Measurements from ENCODE around the gene PPARA. TPM values are rescaled to one million over a fixed set of nuclear protein-coding genes. Genes with fewer than 3 reads are reported as not detected.
A peak's percentile ranks its signal among the peaks of the same experiment; 100 is the strongest.
"Not testable (repeated sequence)": the region's sequence is repeated elsewhere in the genome, so short reads cannot be mapped to it uniquely, and the experiment has no call there.

The PPARA gene
- total RNA-seq, 1 donor from 2014 or later, result 13.0 TPM

DNA sequence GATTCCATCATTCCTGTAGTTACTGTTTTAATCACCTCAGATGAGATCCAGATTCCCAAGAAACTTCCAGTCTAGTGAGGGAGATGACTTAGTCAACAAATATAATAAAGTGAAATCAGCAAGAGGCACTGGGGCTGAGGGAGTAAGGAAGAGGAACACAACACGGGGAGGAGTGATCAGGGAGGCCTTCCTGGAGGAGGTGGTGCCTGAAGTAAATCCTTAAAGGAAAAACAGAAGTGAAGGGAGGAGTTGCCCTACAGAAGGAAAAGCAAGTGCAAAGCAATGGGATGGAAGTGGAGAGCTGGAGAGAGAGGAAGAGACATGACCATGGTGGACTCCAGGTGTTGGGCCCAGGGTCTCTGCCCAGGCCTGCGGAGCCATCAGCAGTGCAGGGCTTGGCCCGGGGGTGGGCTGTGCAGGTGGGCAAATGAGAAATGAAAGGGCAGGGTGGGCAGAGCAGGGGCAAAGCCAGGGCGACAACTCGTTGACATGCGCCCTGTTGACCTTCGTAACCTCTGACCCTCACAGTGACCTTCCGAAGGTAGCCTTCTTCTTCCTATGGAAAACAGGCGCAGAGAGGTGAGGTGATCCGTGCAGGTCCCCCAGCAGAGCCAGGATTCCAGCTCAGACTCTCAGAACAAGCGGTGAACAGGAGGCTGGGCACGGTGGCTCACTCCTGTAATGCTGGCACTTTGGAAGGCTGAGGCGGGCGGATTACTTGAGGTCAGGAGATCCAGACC is 12.1 kb upstream of the PPARA start:
- TF ChIP-seq, protein P1, sequence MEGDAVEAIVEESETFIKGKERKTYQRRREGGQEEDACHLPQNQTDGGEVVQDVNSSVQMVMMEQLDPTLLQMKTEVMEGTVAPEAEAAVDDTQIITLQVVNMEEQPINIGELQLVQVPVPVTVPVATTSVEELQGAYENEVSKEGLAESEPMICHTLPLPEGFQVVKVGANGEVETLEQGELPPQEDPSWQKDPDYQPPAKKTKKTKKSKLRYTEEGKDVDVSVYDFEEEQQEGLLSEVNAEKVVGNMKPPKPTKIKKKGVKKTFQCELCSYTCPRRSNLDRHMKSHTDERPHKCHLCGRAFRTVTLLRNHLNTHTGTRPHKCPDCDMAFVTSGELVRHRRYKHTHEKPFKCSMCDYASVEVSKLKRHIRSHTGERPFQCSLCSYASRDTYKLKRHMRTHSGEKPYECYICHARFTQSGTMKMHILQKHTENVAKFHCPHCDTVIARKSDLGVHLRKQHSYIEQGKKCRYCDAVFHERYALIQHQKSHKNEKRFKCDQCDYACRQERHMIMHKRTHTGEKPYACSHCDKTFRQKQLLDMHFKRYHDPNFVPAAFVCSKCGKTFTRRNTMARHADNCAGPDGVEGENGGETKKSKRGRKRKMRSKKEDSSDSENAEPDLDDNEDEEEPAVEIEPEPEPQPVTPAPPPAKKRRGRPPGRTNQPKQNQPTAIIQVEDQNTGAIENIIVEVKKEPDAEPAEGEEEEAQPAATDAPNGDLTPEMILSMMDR (IDR thresholded peaks at IDR 0.05; ENCODE audit: unreplicated experiment), result no peak
- no peak overlapping the region for H3K4me3 Mint-ChIP-seq
- no peak for DNase-seq (ENCODE audit: low spot score in 2 of 2, unreplicated experiment in 2 of 2)
- H3K36me3 Mint-ChIP-seq, result no peaks in the 10 kb centered on the region
- H3K4me1 Mint-ChIP-seq, result peaks cover 7% of the 10 kb centered on the region
- no peaks in the 10 kb centered on the region for H3K27me3 Mint-ChIP-seq (ENCODE audit: low read depth)
- peak overlapping the region; percentile 20 for H3K27ac Mint-ChIP-seq
- no peaks in the 10 kb centered on the region for H3K9me3 Mint-ChIP-seq

DNA sequence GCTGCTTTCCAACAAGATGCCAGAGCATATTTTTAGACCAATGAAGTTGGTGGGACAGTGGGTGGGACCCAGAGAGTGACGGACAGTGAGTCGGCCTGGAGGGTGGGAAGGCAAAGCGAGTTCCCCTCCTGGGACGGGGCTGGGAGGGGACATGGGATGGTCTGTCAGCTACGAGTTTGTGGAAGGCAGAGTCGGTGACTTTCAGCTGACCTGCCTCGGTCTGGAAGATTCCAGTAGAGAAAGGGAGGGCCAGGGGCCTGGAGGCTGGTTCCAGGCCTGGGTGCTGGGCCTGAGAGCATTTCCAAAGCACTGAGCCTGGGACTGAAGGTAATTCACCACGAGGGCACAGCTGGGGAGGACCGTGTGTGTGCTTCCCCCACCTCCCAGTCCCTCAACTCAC is 10.9 kb upstream of the PPARA start:
- H3K9me3 Mint-ChIP-seq; H3K4me3 Mint-ChIP-seq; H3K27me3 Mint-ChIP-seq (ENCODE audit: low read depth); H3K36me3 Mint-ChIP-seq; DNase-seq (ENCODE audit: low spot score in 2 of 2, unreplicated experiment in 2 of 2); H3K4me1 Mint-ChIP-seq: not testable (repeated sequence)
- peak overlapping the region; percentile 67 for H3K27ac Mint-ChIP-seq

DNA sequence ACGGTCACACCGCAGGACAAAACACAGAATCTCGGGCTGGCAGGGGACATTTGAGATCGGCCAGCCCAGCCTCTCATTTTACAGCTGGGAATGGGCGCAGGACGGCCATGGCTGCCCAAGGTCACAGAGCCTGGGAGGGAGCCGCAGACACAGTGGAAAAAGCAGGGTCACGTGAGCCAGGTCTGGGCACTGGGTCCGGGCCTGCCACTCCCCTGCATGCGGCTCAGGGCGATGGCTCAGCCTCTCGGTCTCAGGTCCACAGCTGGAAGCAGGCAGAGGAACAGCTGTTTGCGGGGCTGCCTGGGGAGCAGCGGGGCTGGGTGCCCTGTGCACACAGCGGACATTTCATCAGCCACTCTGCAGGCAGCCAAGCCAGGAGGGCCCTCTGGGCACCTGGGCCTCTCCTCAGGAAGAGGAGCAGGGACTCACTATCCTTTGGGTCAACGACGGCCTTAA is 10.4 kb upstream of the PPARA start:
- TF ChIP-seq, protein P1 (IDR thresholded peaks at IDR 0.05; ENCODE audit: unreplicated experiment), result no peak
- H3K4me3 Mint-ChIP-seq, result no peak overlapping the region
- H3K4me1 Mint-ChIP-seq, result peaks cover 7% of the 10 kb centered on the region
- no peaks in the 10 kb centered on the region for H3K9me3 Mint-ChIP-seq
- H3K36me3 Mint-ChIP-seq, result no peaks in the 10 kb centered on the region
- H3K27me3 Mint-ChIP-seq (ENCODE audit: low read depth), result peaks cover under 1% of the 10 kb centered on the region
- peak overlapping the region; percentile 67 for H3K27ac Mint-ChIP-seq
- DNase-seq (ENCODE audit: low spot score in 2 of 2, unreplicated experiment in 2 of 2), result no peak

DNA sequence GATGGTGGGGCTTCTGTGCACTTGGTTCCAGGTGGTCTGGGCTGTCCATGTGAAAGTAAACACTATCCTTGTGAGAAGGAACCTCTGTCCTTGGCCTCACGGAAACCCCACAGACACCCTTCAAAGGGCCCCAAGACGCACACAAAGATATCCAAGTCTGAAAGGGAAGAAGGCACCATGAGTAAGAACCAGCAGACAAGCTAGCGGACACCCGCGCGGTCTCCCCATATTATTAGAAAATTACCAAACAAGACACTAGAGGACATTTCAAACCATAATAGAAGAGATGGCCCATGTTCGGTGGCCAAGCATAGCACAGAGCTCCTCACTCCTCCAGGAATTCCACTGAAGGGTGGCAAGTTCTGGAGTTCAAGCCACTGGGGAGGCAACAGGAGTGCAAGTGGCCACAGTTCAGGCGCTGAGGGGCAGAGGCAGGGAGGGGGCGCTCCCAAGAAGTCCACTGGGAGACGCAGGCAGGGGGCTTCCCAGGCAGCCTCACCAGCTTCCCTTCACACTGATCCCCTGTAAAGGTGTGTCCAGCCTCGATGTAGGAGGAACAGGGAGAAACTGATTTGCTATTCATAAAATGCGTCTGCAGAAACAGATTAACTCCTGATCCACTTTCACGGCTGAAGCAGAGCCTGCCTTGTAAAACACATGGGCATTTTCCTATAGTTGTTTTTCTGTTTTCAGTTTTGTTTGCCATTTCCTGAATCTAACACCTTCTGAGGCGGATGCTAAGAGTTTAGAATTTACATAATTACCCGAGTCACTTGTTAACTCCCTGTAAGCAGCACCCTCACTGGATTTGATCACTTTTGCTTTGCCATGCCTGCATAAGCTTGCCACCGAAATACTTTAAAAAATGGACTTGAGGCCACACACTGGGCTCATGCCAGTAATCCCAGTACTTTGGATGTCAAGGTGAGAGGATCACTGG is 9.1 kb upstream of the PPARA start:
- Mint-ChIP-seq H3K9me3 (no peaks in the 10 kb centered on the region), H3K36me3 (no peaks in the 10 kb centered on the region), H3K27ac (no peak overlapping the region), H3K4me3 (no peak overlapping the region), H3K27me3 (ENCODE audit: low read depth) (peaks cover 9% of the 10 kb centered on the region), H3K4me1 (peaks cover 7% of the 10 kb centered on the region)
- DNase-seq (ENCODE audit: low spot score in 2 of 2, unreplicated experiment in 2 of 2), result no peak
- TF ChIP-seq, protein P1 (IDR thresholded peaks at IDR 0.05; ENCODE audit: unreplicated experiment), result no peak

DNA sequence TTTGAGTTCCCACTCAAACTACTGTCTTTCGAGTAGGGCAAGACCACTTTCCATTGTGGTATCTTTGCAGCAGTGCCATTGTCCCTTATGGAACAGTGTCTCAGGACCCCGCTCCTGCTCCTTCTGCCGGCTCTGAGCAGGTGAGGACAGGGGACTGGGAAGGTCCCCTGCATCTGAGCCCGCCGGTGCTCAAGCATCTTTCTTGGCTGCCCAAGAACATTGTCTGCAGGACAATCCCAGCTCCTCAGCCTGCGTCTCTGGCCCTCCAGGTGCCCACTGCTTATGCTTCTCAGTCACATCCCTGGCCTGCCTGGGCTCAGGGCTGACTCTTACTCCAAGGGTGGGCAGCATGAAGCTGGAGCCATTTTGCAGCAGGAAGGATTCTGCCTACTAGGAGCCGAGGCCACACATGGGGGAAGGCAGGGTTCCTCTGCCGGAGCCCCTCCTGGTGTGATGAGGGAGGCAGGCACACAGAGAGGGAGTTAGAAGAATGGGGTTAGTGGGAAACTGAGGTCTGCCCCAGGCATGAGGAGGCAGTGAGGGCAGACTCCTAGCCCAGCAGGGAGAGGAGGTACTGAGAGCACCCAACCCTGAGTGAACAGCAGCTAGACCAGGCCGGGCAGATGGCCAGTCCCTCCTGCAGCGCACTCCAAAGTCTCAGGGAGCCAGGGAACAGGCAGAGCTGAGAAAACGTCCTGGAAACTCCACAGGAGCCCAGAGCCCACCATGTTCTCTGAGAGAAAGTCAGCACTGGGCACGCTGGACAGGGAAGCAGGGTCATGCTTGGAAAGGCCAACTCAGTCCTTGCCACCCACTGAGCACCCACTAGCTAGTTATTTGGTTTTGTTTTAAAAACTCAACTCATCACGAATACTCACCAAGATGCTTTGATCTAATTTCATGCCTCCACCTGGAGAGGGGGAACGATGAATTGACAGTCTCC is 7.5 kb upstream of the PPARA start:
- Mint-ChIP-seq H3K4me1 (peaks cover 5% of the 10 kb centered on the region), H3K4me3 (no peak overlapping the region), H3K27ac (no peak overlapping the region), H3K27me3 (ENCODE audit: low read depth) (peaks cover 23% of the 10 kb centered on the region), H3K9me3 (no peaks in the 10 kb centered on the region), H3K36me3 (no peaks in the 10 kb centered on the region)
- no peak for DNase-seq (ENCODE audit: low spot score in 2 of 2, unreplicated experiment in 2 of 2)
- TF ChIP-seq, protein P1 (IDR thresholded peaks at IDR 0.05; ENCODE audit: unreplicated experiment), result no peak

Data from mesothelial cell of epicardium (in vitro differentiated cells).